ENCODE measurements around the gene TCF7L1.
"Not testable (repeated sequence)": the region's sequence is repeated elsewhere in the genome, so short reads cannot be mapped to it uniquely, and the experiment has no call there.

Gene TCF7L1

GRCh38 chr2:85132397-85132796 is 795 bp upstream of the TCF7L1 start:
- no peak for DNase-seq

- peak; percentile 26 for DNase-seq
These were observed 611 bp downstream of the TCF7L1 start for GRCh38 chr2:85133751-85134254.

- DNase-seq, result peak; percentile 18
These were observed 1.2 kb downstream of the TCF7L1 start for GRCh38 chr2:85134255-85134895.

- no peak for DNase-seq
These were observed 1.9 kb downstream of the TCF7L1 start for GRCh38 chr2:85134896-85135659.

GRCh38 chr2:85135660-85135914 is 2.4 kb downstream of the TCF7L1 start:
- DNase-seq, result no peak

- DNase-seq, result no peak
These were observed 4.0 kb downstream of the TCF7L1 start for GRCh38 chr2:85137156-85137555.

- no peak for DNase-seq
These were observed 10.4 kb downstream of the TCF7L1 start for GRCh38 chr2:85143463-85144082.

- DNase-seq, result no peak
These were observed 12.1 kb downstream of the TCF7L1 start for GRCh38 chr2:85145116-85145820.

GRCh38 chr2:85148190-85148589 is 15.0 kb downstream of the TCF7L1 start:
- DNase-seq, result no peak

- DNase-seq, result no peak
These were observed 17.8 kb downstream of the TCF7L1 start for GRCh38 chr2:85151026-85151425.

- DNase-seq, result no peak
These were observed 19.7 kb downstream of the TCF7L1 start for GRCh38 chr2:85152895-85153294.

GRCh38 chr2:85154048-85154753 is 21.0 kb downstream of the TCF7L1 start:
- DNase-seq, result no peak

GRCh38 chr2:85155082-85155481 is 21.9 kb downstream of the TCF7L1 start:
- DNase-seq, result not testable (repeated sequence)

- no peak for DNase-seq
These were observed 23.0 kb downstream of the TCF7L1 start for GRCh38 chr2:85156153-85156552.

- no peak for DNase-seq
These were observed 23.4 kb downstream of the TCF7L1 start for GRCh38 chr2:85156619-85157018.

GRCh38 chr2:85157345-85157744 is 24.2 kb downstream of the TCF7L1 start:
- DNase-seq, result no peak

GRCh38 chr2:85158559-85159273 is 25.5 kb downstream of the TCF7L1 start:
- DNase-seq, result no peak

GRCh38 chr2:85159589-85159988 is 26.4 kb downstream of the TCF7L1 start:
- no peak for DNase-seq

- DNase-seq, result no peak
These were observed 28.1 kb downstream of the TCF7L1 start for GRCh38 chr2:85160966-85161960.

- no peak for DNase-seq
These were observed 29.6 kb downstream of the TCF7L1 start for GRCh38 chr2:85162746-85163301.

- DNase-seq, result no peak
These were observed 30.5 kb downstream of the TCF7L1 start for GRCh38 chr2:85163675-85164074.
